Measurements from ENCODE around the gene SPINK8. TPM values are rescaled to one million over a fixed set of nuclear protein-coding genes. Genes with fewer than 3 reads are reported as not detected.
"Not testable (repeated sequence)": the region's sequence is repeated elsewhere in the genome, so short reads cannot be mapped to it uniquely, and the experiment has no call there.

Gene SPINK8
- total RNA-seq, 1 donor, result not detected

GRCh38 chr3:48280881-48281280 lies 52.6 kb downstream of the SPINK8 start:
- no peak for DNase-seq (ENCODE audit: low read depth in 2 of 3, low spot score in 2 of 3)

GRCh38 chr3:48278884-48279559 lies 54.4 kb downstream of the SPINK8 start:
- DNase-seq (ENCODE audit: low read depth in 2 of 3, low spot score in 2 of 3), result no peak

GRCh38 chr3:48276911-48277641 lies 56.4 kb downstream of the SPINK8 start:
- DNase-seq (ENCODE audit: low read depth in 2 of 3, low spot score in 2 of 3), result no peak

- no peak for DNase-seq (ENCODE audit: low read depth in 2 of 3, low spot score in 2 of 3)
Measured at GRCh38 chr3:48275287-48276027, 58.0 kb downstream of the SPINK8 start.

GRCh38 chr3:48274452-48274851 lies 59.0 kb downstream of the SPINK8 start:
- DNase-seq (ENCODE audit: low read depth in 2 of 3, low spot score in 2 of 3), result no peak

- peak; percentile 41 to 78 (median 58) for DNase-seq (ENCODE audit: low read depth in 2 of 3, low spot score in 2 of 3)
Measured at GRCh38 chr3:48273594-48274211, 59.8 kb downstream of the SPINK8 start.

GRCh38 chr3:48271763-48272498 lies 61.5 kb downstream of the SPINK8 start:
- no peak for DNase-seq (ENCODE audit: low read depth in 2 of 3, low spot score in 2 of 3)

- not testable (repeated sequence) for DNase-seq (ENCODE audit: low read depth in 2 of 3, low spot score in 2 of 3)
Measured at GRCh38 chr3:48271223-48271622, 62.2 kb downstream of the SPINK8 start.

GRCh38 chr3:48270306-48270705 lies 63.2 kb downstream of the SPINK8 start:
- DNase-seq (ENCODE audit: low read depth in 2 of 3, low spot score in 2 of 3), result no peak

- DNase-seq (ENCODE audit: low read depth in 2 of 3, low spot score in 2 of 3), result peak in 1 of 3 donors; percentile 2
Measured at GRCh38 chr3:48269592-48269991, 63.9 kb downstream of the SPINK8 start.

GRCh38 chr3:48268936-48269561 lies 64.4 kb downstream of the SPINK8 start:
- peak in 1 of 3 donors; percentile 10 for DNase-seq (ENCODE audit: low read depth in 2 of 3, low spot score in 2 of 3)

- DNase-seq (ENCODE audit: low read depth in 2 of 3, low spot score in 2 of 3), result peak in 1 of 3 donors; percentile 34
Measured at GRCh38 chr3:48268381-48268935, 65.0 kb downstream of the SPINK8 start.

- no peak for DNase-seq (ENCODE audit: low read depth in 2 of 3, low spot score in 2 of 3)
Measured at GRCh38 chr3:48267782-48268181, 65.7 kb downstream of the SPINK8 start.

GRCh38 chr3:48258530-48258929 lies 74.9 kb downstream of the SPINK8 start:
- DNase-seq (ENCODE audit: low read depth in 2 of 3, low spot score in 2 of 3), result no peak

Small RNA genes within 50 kb of the gene (small RNA-seq; reads per million reads assigned to genes)
- gene MIR2115 (1.5 reads per million, percentile 54 among the genes with 10 or more reads in this experiment), gene RF00019 (not detected), gene RN7SL321P (not detected)

Other genes with a start within 250 kb of the SPINK8 start
- 5.9 TPM for gene CDC25A, start 145.2 kb downstream of the SPINK8 start, total RNA-seq
- gene CAMP, start 110.2 kb downstream of the SPINK8 start, total RNA-seq, result not detected
- 8.1 TPM for gene ZNF589, start 92.6 kb downstream of the SPINK8 start, total RNA-seq
- gene NME6, start 32.3 kb downstream of the SPINK8 start, total RNA-seq, result 34.2 TPM
- gene FBXW12, start 38.6 kb upstream of the SPINK8 start, total RNA-seq, result under 0.01 TPM
- 20.7 TPM for gene PLXNB1, start 96.4 kb upstream of the SPINK8 start, total RNA-seq
- 15.6 TPM for gene CCDC51, start 106.5 kb upstream of the SPINK8 start, total RNA-seq
- gene TMA7, start 106.6 kb upstream of the SPINK8 start, total RNA-seq, result 25.0 TPM
- gene ATRIP, start 113.1 kb upstream of the SPINK8 start, total RNA-seq, result 12.9 TPM
- gene SHISA5, start 170.5 kb upstream of the SPINK8 start, total RNA-seq, result 232 TPM
- 10.8 TPM for gene PFKFB4, start 223.1 kb upstream of the SPINK8 start, total RNA-seq
- under 0.01 TPM for gene UCN2, start 230.1 kb upstream of the SPINK8 start, total RNA-seq